Measurements from ENCODE around the gene MAPKAPK3.

The MAPKAPK3 gene

GRCh38 chr3:50615190-50615589 is 1.8 kb upstream of the MAPKAPK3 start:
- TF ChIP-seq CTCF (IDR thresholded peaks at IDR 0.05; ENCODE audit: borderline replicate concordance, insufficient read depth, low read depth, low read length): no peak
- no peak overlapping the region for H3K4me3 ChIP-seq (ENCODE audit: low read depth, low read length)

- peak; percentile 100 for TF ChIP-seq CTCF (IDR thresholded peaks at IDR 0.05; ENCODE audit: borderline replicate concordance, insufficient read depth, low read depth, low read length)
- peak overlapping the region; percentile 43 for H3K4me3 ChIP-seq (ENCODE audit: low read depth, low read length)
Observed at GRCh38 chr3:50616003-50616769, 765 bp upstream of the MAPKAPK3 start.

GRCh38 chr3:50616770-50617095 is 218 bp upstream of the MAPKAPK3 start:
- H3K4me3 ChIP-seq (ENCODE audit: low read depth, low read length): peak overlapping the region; percentile 43
- no peak for TF ChIP-seq CTCF (IDR thresholded peaks at IDR 0.05; ENCODE audit: borderline replicate concordance, insufficient read depth, low read depth, low read length)

- no peak for TF ChIP-seq CTCF (IDR thresholded peaks at IDR 0.05; ENCODE audit: borderline replicate concordance, insufficient read depth, low read depth, low read length)
- H3K4me3 ChIP-seq (ENCODE audit: low read depth, low read length): peak overlapping the region; percentile 82
Observed at GRCh38 chr3:50617911-50618481, 1.0 kb downstream of the MAPKAPK3 start.

GRCh38 chr3:50620420-50620819 is 3.5 kb downstream of the MAPKAPK3 start:
- no peak for TF ChIP-seq CTCF (IDR thresholded peaks at IDR 0.05; ENCODE audit: borderline replicate concordance, insufficient read depth, low read depth, low read length)
- no peak overlapping the region for H3K4me3 ChIP-seq (ENCODE audit: low read depth, low read length)

- H3K4me3 ChIP-seq (ENCODE audit: low read depth, low read length): no peak overlapping the region
- TF ChIP-seq CTCF (IDR thresholded peaks at IDR 0.05; ENCODE audit: borderline replicate concordance, insufficient read depth, low read depth, low read length): no peak
Observed at GRCh38 chr3:50620820-50621219, 3.9 kb downstream of the MAPKAPK3 start.

GRCh38 chr3:50622881-50623280 is 5.9 kb downstream of the MAPKAPK3 start:
- no peak overlapping the region for H3K4me3 ChIP-seq (ENCODE audit: low read depth, low read length)
- TF ChIP-seq CTCF (IDR thresholded peaks at IDR 0.05; ENCODE audit: borderline replicate concordance, insufficient read depth, low read depth, low read length): no peak
